Keratinocyte (primary cell): ENCODE results near the gene MBD3L1. TPM values are rescaled to one million over a fixed set of nuclear protein-coding genes. Genes with fewer than 3 reads are reported as not detected.

Experiments used
- DNase-seq: peaks from one replicate; pipeline ENCODE4 v3.0.0-alpha.2; 2011; ENCODE audit warnings: low read depth, missing footprints, low spot score
- FAIRE-seq: peaks from 2 replicates; lab custom pipeline; 2011; peaks lifted over from hg19 to GRCh38; lab: Jason Lieb, UNC
- H2AFZ ChIP-seq: 2 replicates; pipeline ENCODE4 v1.6.0; 2012; ENCODE audit warnings: low read length, control low read depth, inconsistent platforms; ENCODE audit not compliant: control insufficient read depth
- H3K27ac ChIP-seq: 2 replicates; pipeline ENCODE4 v1.5.1; 2011; ENCODE audit warnings: low read length; ENCODE audit not compliant: control insufficient read depth, insufficient read depth
- H3K27me3 ChIP-seq: 3 replicates; pipeline ENCODE4 v1.6.0; 2011; ENCODE audit warnings: low read length; ENCODE audit not compliant: control insufficient read depth, insufficient read depth; ENCODE audit errors: extremely low read depth
- H3K36me3 ChIP-seq, 2 experiments: 2 replicates in 1 of 2; 3 replicates in 1 of 2; pipeline ENCODE4 v1.5.1; 2011; ENCODE audit warnings: low read length in 2 of 2, mild to moderate bottlenecking in 1 of 2; ENCODE audit not compliant: control insufficient read depth in 2 of 2, insufficient read depth in 2 of 2; ENCODE audit errors: extremely low read depth in 1 of 2
- H3K4me1 ChIP-seq: 3 replicates; pipeline ENCODE4 v1.5.1; 2011; ENCODE audit warnings: low read length; ENCODE audit not compliant: control insufficient read depth, insufficient read depth; ENCODE audit errors: extremely low read depth
- H3K4me2 ChIP-seq: 3 replicates; pipeline ENCODE4 v1.6.0; 2011; ENCODE audit warnings: low read depth, low read length; ENCODE audit not compliant: control insufficient read depth, insufficient read depth; ENCODE audit errors: extremely low read depth
- H3K4me3 ChIP-seq, 3 experiments: fragments of 200-600 bp in 1 of 3; sonication (generic) in 1 of 3; 2 replicates in 2 of 3; 3 replicates in 1 of 3; pipeline ENCODE4 v1.5.1; 2011 to 2016; ENCODE audit warnings: low read length in 3 of 3, mild to moderate bottlenecking in 3 of 3, control low read depth in 2 of 3, inconsistent platforms in 1 of 3, low read depth in 1 of 3, mixed read lengths in 1 of 3, mixed run types in 1 of 3, moderate library complexity in 1 of 3; ENCODE audit not compliant: control insufficient read depth in 2 of 3, insufficient read depth in 2 of 3; ENCODE audit errors: extremely low read depth in 1 of 3
- H3K79me2 ChIP-seq: 2 replicates; pipeline ENCODE4 v1.6.0; 2012; ENCODE audit warnings: low read length; ENCODE audit not compliant: control insufficient read depth, insufficient read depth
- H3K9ac ChIP-seq: 3 replicates; pipeline ENCODE4 v1.6.0; 2011; ENCODE audit warnings: low read length; ENCODE audit not compliant: control insufficient read depth, insufficient read depth; ENCODE audit errors: extremely low read depth
- H3K9me1 ChIP-seq: 3 replicates; pipeline ENCODE4 v1.6.0; 2011; ENCODE audit warnings: low read length; ENCODE audit not compliant: control insufficient read depth, insufficient read depth; ENCODE audit errors: extremely low read depth
- H3K9me3 ChIP-seq: 2 replicates; pipeline ENCODE4 v1.5.1; 2012; ENCODE audit warnings: low read depth, low read length; ENCODE audit not compliant: control insufficient read depth
- H4K20me1 ChIP-seq: 3 replicates; pipeline ENCODE4 v1.6.0; 2011; ENCODE audit warnings: low read length; ENCODE audit not compliant: control insufficient read depth, insufficient read depth; ENCODE audit errors: extremely low read depth
- CTCF ChIP-seq, 3 experiments: IDR thresholded peaks in 1 of 3; conservative IDR thresholded peaks in 1 of 3; optimal IDR thresholded peaks in 1 of 3; 2 replicates in 2 of 3; 3 replicates in 1 of 3; pipeline versions ENCODE3 to v1.5.1; 2011; ENCODE audit warnings: low read length in 3 of 3, mild to moderate bottlenecking in 3 of 3, moderate library complexity in 2 of 3, control low read depth in 1 of 3, inconsistent platforms in 1 of 3; ENCODE audit not compliant: insufficient read depth in 2 of 3; ENCODE audit errors: extremely low read depth in 1 of 3
- EZH2 ChIP-seq: IDR thresholded peaks from one replicate; pipeline ENCODE4 v1.6.1; 2012; ENCODE audit warnings: inconsistent platforms, mild to moderate bottlenecking, low read length, moderate library complexity
- dilution Hi-C: fragments of 300-500 bp; cut with MboI; formaldehyde crosslinking; loops from one replicate; pipeline ENCODE4 v1.7.0; 2020; ENCODE audit warnings: low sequenced_read_pairs; ENCODE audit not compliant: extremely low pct_ligation_motif_present
- polyA plus RNA-seq, 5 experiments: library from polyadenylated mRNA; depleted of rRNA in 3 of 5; stranded (reverse) in 3 of 5; stranded (forward) in 1 of 5; unstranded in 1 of 5; fragments of >200 nt; gene quantifications; 1 replicate in 1 of 5; 2 replicates in 3 of 5; 3 replicates in 1 of 5; pipeline versions ENCODE4 v1.2.1 to v1.2.3, GENCODE V29; 2011 to 2012; ENCODE audit warnings: missing spikeins in 2 of 5, low read depth in 1 of 5, low replicate concordance in 1 of 5

Gene MBD3L1
- polyA plus RNA-seq, 1 donor (not counting 4 experiments of a cell fraction or from before 2014, with no cell fraction given), result not detected

- no peak overlapping the region for H2AFZ ChIP-seq
- no peaks in the 10 kb centered on the region for H3K27me3 ChIP-seq
- H3K4me1 ChIP-seq, result no peaks in the 10 kb centered on the region
- DNase-seq (no peak), FAIRE-seq (no peak)
- H3K9me3 ChIP-seq, result peaks cover 36% of the 10 kb centered on the region
- H3K79me2 ChIP-seq, result no peaks in the 10 kb centered on the region
- H3K4me3 ChIP-seq, result no peak overlapping the region
- H3K9me1 ChIP-seq, result no peaks in the 10 kb centered on the region
- dilution Hi-C loops, result no loop called here
- H3K27ac ChIP-seq, result no peak overlapping the region
- H3K4me2 ChIP-seq, result no peak overlapping the region
- peaks cover 13 to 31% of the 10 kb centered on the region in 2 experiments for H3K36me3 ChIP-seq
- H3K9ac ChIP-seq, result no peak overlapping the region
- TF ChIP-seq CTCF (optimal IDR thresholded peaks at IDR 0.05 in 1 of 3, IDR thresholded peaks at IDR 0.05 in 1 of 3, conservative IDR thresholded peaks at IDR 0.05 in 1 of 3; ENCODE audit: extremely low read depth in 1 of 3, insufficient read depth in 2 of 3, low read length in 3 of 3), result no peak
- TF ChIP-seq EZH2, result no peak
- H4K20me1 ChIP-seq, result no peaks in the 10 kb centered on the region
These were observed 18.0 kb upstream of the MBD3L1 start for GRCh38 chr19:8814176-8814575.

GRCh38 chr19:8815780-8816179 lies 16.4 kb upstream of the MBD3L1 start:
- Histone ChIP-seq H4K20me1 (no peaks in the 10 kb centered on the region), H3K27ac (no peak overlapping the region), H3K9me1 (no peaks in the 10 kb centered on the region), H3K9ac (no peak overlapping the region), H3K4me3 (no peak overlapping the region), H3K4me2 (no peak overlapping the region), H3K79me2 (no peaks in the 10 kb centered on the region), H2AFZ (no peak overlapping the region), H3K27me3 (no peaks in the 10 kb centered on the region), H3K9me3 (peaks cover 28% of the 10 kb centered on the region), H3K36me3 (peaks cover 19 to 30% of the 10 kb centered on the region in 2 experiments), H3K4me1 (no peaks in the 10 kb centered on the region)
- DNase-seq (no peak), FAIRE-seq (no peak)
- dilution Hi-C loops, result no loop called here
- TF ChIP-seq EZH2, result no peak
- no peak for TF ChIP-seq CTCF (optimal IDR thresholded peaks at IDR 0.05 in 1 of 3, IDR thresholded peaks at IDR 0.05 in 1 of 3, conservative IDR thresholded peaks at IDR 0.05 in 1 of 3; ENCODE audit: extremely low read depth in 1 of 3, insufficient read depth in 2 of 3, low read length in 3 of 3)
